Upper lobe of left lung (tissue), 4 donors: Measurements from ENCODE around the gene UCHL5.

ENCODE experiments used
- POLR2AphosphoS5 ChIP-seq, 2 donors: sonication (generic); formaldehyde crosslinking; IDR thresholded peaks; one replicate each; pipeline ENCODE4 v1.5.1; 2017; ENCODE audit warnings: antibody characterized with exemption in 2 of 2
- TF ChIP-seq, protein P1 (sequence below), 6 experiments: fragments of 450-650 bp in 4 of 6; fragments of 200-600 bp in 2 of 6; sonication (generic) in 2 of 6; IDR thresholded peaks; one replicate each; pipeline ENCODE4 v1.5.1; 2016 to 2019; ENCODE audit warnings: antibody characterized with exemption in 6 of 6

DNA sequence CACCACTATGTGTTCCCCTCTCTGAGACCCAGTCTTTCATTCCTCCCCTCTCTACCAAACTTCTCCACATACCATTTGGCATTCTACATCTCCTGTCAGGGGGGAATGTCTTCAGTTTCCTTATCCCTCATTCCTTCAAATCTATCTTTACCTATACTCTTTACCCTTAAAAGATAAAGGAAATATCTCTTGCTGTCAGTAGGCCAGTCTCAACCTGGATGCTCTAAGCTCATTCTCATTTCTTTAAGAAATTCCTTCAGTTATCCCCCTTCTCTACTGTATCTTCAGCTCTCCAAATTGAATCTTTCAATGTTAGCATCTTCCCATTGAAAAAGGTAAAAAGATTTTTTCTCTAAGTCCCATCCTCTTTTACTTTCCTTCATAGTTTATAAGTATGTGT, 6.8 kb upstream of the UCHL5 start:
- TF ChIP-seq, protein P1, sequence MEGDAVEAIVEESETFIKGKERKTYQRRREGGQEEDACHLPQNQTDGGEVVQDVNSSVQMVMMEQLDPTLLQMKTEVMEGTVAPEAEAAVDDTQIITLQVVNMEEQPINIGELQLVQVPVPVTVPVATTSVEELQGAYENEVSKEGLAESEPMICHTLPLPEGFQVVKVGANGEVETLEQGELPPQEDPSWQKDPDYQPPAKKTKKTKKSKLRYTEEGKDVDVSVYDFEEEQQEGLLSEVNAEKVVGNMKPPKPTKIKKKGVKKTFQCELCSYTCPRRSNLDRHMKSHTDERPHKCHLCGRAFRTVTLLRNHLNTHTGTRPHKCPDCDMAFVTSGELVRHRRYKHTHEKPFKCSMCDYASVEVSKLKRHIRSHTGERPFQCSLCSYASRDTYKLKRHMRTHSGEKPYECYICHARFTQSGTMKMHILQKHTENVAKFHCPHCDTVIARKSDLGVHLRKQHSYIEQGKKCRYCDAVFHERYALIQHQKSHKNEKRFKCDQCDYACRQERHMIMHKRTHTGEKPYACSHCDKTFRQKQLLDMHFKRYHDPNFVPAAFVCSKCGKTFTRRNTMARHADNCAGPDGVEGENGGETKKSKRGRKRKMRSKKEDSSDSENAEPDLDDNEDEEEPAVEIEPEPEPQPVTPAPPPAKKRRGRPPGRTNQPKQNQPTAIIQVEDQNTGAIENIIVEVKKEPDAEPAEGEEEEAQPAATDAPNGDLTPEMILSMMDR (IDR thresholded peaks at IDR 0.05): no peak
- TF ChIP-seq POLR2AphosphoS5 (IDR thresholded peaks at IDR 0.05): no peak
